ENCODE measurements around the gene GRIN3B.

GRIN3B gene

GRCh38 chr19:964761-965694 is 35.2 kb upstream of the GRIN3B start:
- no peak for DNase-seq (ENCODE audit: low spot score)

GRCh38 chr19:966485-967088 is 33.6 kb upstream of the GRIN3B start:
- no peak for DNase-seq (ENCODE audit: low spot score)

GRCh38 chr19:970695-971094 is 29.5 kb upstream of the GRIN3B start:
- DNase-seq (ENCODE audit: low spot score): no peak

DNA sequence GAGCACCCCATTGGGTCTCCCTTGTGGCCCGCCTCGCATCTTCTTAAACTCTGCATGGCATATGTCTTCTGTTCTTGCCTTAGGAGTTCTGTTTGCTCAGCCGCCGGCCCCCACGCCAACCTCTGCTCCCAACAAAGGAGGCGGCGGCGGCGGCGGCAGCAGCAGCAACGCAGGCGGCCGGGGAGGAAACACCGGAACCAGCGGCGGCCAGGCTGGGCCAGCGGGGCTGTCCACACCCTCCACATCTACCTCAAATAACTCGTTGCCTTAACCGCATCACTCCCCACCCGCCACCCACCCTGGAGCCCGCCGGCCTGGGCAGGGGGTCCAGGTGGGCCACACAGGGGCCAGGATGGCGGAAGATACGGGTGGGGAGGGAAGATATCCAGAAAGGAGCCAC is 28.4 kb upstream of the GRIN3B start:
- no peak for DNase-seq (ENCODE audit: low spot score)

DNA sequence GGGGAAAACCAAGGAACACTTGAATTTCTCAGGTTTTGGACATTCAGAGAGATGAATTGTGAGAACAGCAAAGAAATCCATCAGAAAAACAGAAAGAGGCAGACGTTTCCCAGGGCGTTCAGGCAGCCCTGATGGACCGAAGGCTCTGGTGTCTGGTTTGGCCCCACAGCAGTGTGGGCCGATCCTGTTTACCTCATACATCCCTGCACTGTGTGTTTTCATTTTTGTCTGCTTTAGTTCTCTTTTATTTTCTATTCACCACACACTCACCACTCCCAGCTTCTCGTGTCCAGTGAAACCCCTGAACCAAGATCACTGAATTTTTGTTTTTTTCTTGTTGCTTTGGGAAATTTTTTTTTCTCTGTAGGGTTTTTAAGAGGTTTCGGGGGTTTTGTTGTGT is 27.9 kb upstream of the GRIN3B start:
- DNase-seq (ENCODE audit: low spot score): no peak

GRCh38 chr19:973726-974563 is 26.3 kb upstream of the GRIN3B start:
- no peak for DNase-seq (ENCODE audit: low spot score)

DNA sequence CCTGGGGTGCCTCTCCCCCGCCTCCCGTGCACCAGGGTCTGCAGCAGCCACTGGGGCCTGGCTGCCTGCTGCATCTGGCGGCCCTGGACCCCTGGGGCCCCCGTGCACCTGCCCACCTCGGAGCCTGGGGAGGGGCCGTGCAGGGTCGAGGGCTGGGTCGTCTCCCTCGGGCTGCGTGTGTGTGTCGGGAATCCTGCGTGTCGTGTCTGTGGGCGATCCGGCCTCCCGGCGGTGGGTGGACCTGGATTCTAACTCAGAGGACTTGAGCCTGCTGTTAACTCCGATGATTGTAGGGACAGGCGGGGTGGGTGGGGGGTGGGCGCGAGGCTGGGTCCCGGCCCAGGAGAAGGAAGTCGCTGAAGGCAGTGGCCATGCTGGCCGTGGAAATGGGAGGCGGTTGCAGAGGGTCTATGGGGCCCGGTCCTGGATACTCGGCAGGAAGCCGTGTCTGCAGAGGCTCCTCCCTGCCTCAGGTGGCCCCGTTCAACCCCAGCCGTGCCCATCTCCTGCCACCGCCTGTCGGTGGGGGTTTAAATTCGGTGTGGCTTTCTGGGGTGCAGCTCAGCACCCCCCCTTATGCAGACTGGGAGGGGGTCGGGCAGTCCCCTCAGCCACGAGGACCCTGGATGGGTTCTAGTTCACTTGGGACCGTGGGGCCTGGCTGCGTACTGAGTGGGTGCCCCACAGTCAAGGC is 25.5 kb upstream of the GRIN3B start:
- no peak for DNase-seq (ENCODE audit: low spot score)

- DNase-seq (ENCODE audit: low spot score): no peak
These were observed 23.7 kb upstream of the GRIN3B start for GRCh38 chr19:976476-976875.

DNA sequence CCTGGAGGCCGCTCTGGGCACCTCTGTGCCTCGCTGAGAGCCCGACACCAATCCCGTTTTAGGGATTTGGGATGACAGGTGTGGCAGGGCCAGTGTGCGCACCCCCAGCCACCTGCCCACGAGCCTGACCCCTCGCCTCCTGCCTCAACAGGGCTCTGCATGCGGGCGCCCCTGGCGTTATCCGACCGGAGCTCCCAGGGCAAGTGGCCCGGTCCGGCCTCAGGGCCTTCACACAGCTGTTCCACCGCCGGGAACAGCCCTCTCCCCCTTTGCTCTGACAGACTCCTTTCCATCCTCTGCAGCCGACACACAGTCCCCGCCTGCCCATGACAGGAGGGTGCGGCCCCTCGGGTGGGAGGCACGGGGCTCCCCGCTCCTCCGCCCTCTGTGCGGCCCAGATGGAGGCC is 23.2 kb upstream of the GRIN3B start:
- no peak for DNase-seq (ENCODE audit: low spot score)

DNA sequence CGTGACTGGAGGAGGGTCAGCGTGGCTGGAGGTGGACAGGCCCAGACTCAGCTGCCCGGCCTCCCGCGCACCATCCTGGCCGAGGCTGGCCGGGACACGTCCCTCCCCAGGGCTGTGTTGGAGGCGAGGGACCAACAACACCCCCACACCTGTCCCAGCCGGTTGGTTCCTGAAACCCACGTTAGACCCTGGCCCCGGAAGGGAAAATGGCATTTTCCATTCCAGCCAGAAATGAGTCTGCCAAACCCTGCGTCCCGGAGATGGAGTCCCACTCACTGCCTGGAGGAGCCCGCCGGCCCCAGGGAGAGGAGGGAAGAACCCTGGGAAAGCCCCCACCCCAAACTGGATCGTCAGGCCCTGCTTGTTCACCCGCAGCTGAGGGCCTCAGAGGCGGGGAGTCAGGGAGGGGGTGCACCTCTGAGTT is 20.9 kb upstream of the GRIN3B start:
- DNase-seq (ENCODE audit: low spot score): no peak

GRCh38 chr19:980133-980998 is 19.9 kb upstream of the GRIN3B start:
- no peak for DNase-seq (ENCODE audit: low spot score)

DNA sequence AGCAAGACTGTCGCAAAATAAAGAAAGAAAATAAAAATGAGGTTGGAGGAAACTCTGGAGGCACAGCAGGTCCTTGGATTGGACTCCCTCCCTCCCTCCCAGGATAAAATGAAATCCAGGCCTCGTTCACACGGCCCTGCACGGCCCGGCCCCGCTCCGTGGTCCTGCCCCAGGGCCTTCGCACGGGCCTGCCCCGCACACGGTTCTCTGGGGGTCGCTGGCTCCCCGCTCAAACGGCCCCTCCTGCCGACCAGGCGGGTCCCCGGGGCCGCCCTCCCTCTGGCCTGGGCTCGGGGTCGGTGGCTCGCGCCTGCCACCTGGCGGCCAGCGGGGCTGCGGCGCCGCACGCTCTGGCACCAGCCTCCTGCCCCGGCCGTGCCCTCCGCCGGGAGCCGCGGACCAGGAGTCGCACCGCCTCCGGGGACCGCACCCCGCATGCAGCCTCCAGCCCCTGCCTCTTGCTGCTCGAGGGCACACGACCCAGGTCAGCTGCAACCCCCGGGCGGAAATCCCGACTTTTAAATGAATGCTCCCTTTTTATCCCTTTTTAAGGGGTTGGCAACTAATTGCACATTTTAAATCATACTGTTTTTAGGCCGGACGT is 17.6 kb upstream of the GRIN3B start:
- DNase-seq (ENCODE audit: low spot score): peak; percentile 79

DNA sequence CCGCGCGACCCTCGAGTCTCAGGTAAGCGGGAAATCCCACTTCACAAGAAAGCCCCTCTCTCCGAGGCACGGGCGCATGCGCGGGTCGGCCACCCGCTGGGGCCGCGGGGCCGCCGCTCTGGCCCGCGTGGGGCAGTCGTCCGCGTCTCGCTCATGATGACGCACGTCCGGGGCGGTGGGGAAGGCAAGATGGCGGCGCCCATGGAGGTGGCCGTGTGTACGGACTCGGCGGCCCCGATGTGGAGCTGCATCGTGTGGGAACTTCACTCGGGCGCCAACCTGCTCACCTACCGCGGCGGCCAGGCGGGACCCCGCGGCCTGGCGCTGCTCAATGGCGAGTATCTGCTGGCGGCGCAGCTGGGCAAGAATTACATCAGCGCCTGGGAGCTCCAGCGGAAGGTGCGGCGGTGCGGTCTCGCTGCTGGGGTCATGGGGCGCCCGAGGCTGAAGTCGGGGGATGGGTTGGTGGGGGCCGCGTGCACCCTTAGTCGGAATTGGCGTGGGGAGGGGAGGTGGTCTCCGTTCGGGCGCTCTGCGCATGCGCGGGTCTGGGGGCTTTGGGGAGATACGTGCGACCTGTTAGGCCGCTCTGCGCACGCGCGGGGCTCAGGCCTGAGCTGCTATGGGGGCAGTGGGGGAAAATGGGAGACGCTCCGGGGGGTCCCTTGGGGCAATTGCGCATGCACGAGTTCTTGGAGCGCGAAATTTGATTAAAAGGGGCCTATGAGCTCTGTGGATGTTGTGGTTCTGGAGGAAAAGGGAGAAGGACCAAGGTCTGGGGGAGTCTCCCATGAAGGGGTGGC is 15.9 kb upstream of the GRIN3B start, which contains the start of gene WDR18:
Gene WDR18, plus strand, starts transcription at position 181 of the 803 bp plus-strand sequence. Its CDS starts 9 bp downstream, at position 190.
- DNase-seq (ENCODE audit: low spot score): peak; percentile 92

- no peak for DNase-seq (ENCODE audit: low spot score)
These were observed 14.1 kb upstream of the GRIN3B start for GRCh38 chr19:986083-986482.

DNA sequence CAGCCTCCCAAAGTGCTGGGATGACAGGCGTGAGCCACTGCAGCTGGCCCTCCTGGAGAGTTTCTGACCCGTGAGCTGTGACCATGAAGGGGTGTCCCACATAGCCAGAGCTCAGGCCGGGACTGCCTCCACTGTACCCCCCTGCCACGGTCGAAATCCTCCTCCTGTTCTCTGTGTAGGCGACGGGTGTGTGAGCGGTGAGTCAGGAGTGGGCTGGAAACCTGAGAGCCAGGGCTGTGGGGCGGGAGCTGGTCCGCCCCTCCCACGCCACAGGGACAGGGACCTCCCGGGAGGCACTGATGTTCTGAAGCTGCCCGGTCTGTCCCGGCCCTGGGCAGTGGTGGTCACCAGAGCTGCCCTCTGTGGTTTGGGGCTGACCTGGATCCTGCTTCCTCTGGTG is 12.1 kb upstream of the GRIN3B start:
- DNase-seq (ENCODE audit: low spot score): no peak

GRCh38 chr19:988510-988909 is 11.7 kb upstream of the GRIN3B start:
- DNase-seq (ENCODE audit: low spot score): no peak

- no peak for DNase-seq (ENCODE audit: low spot score)
These were observed 10.7 kb upstream of the GRIN3B start for GRCh38 chr19:989381-990081.

DNA sequence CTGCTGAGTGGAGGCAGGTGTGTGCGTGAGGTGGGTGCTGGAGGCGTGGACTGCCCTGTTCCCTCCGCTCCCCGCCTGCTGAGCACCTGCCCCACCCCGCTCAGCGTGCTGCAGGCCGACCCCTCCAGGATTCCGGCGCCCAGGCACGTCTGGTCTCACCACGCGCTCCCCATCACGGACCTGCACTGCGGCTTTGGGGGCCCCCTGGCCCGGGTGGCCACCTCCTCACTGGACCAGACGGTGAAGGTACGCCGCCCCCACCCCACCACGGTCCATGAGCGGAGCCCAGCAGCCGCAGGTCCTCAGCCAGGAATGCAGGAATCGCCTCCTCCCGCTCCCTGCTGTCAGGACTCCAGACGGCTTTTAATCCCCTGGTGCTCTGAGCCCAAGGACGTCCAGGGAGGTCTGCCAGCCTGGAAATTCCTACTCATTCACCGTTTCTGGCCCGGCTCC is 10.1 kb upstream of the GRIN3B start:
- no peak for DNase-seq (ENCODE audit: low spot score)

- DNase-seq (ENCODE audit: low spot score): no peak
These were observed 9.5 kb upstream of the GRIN3B start for GRCh38 chr19:990746-991145.

Data from LoVo (cell line).